Eye (tissue), 1 donor: ENCODE data around the gene TNFSF10.
A peak's percentile ranks its signal among the peaks of the same experiment; 100 is the strongest.

Experiments
- DNase-seq: peaks from one replicate; pipeline ENCODE4 v3.0.0-alpha.2; 2015

Gene TNFSF10

DNA sequence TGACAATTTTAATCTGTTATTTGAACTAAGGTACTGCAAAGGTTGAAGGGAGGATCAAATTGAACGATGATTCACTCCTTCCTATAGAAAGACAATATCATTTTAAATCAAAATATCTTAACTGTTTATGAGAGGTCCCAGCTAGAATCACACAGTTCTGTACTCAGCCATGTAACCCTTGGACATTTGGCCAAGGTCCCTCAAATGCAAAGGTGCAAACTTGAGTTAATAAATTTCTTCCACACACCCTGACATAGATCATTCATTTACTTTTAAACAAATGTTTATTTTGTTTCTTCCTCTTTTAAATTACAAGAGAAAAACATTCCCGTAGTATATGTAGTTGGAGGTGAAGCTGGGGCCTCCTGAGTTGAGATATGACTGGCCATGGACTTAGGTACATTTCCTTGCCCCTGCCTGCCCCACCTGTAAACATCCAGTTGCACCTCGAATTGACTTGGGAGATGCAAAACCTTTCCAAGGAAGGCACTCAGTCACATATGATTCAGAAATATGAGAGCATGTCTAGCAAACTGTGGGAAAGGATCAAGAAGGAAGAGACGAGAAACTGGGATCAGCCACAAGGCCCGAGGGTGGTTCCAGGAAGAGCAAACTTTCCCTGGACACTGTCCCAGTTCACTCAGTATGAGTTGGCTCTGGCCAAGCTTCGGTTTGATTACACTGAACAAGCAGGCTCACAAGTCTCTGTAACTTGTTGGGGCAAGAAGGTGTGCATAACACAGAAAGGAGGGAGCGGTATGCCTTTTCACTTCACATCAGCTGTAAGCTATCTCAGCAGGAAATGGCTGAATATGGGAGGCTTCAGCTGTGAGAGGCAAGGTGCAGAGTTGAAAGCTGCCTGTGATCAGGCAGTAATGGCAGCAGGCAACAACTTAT lies 6.7 kb downstream of the TNFSF10 start:
- DNase-seq: no peak

DNA sequence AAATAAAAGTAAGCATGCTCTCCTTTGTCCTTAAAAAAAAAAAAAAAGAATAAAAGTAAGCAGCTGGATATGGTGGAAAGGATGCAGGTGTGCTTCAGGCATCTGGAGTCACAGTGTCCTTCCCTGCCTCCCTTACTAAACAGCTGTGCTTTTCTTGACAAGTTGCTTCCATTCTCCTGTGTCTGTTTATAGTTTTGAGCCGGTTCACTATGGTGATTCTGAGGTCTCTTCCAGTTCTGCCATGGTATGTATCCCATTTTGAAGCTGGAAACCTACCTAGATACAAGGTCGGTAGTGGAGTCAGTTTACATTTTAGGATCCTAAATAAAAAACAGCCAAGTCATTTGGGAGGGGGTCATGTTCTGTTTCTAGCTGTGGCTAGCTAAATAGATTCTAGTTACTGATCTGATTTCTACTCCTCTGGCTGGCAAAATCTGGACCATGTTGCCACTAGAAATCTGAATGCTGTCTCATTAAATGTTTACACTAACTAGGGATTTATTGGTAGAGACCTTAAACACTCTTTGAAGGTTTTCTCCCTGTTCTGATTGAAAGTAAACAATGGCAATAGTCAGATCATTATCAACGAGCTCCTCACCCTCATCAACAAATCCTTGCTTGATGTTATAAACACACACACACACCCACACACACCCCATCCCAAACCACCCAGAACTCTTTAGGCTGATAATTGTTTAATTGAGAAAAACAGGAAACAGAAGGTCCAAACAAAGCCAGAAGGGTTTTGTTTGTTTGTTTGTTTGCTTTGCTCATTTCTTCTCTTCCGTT lies 7.9 kb downstream of the TNFSF10 start:
- no peak for DNase-seq

DNA sequence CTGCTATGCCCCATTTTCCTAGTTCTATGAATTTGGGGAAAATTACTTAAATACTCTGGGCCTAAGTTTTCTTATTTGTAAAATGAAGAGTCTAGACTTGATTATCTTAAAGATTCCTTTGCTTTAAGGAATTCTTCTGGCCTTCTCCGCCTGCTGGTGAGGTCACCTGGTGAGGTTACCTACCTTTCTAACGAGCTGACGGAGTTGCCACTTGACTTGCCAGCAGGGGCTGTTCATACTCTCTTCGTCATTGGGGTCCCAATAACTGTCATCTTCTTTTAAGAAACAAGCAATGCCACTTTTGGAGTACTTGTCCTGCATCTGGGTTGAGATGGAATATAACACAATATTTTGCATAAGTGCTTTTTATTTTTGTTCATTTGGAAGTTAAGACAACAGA lies 8.6 kb downstream of the TNFSF10 start:
- no peak for DNase-seq

DNA sequence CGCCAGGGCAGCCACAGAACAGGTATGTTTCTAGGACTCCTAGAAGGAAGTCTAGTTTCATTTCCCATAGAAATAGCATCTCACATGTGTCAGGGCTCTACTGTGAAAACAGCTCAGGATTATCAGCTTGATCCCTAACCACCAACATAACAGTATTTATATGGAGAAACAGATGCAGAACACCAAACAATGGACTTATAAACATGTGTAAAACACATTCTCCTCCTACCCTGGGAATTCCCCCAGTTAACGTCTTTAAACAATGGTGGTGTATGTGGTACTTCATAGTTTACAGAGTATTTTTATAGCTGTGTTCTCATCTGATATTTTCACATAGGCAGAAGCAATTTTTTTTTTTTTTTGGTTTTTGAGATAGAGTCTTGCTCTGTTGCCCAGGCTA lies 9.7 kb downstream of the TNFSF10 start:
- no peak for DNase-seq

GRCh38 chr3:172511783-172512762 lies 11.2 kb downstream of the TNFSF10 start:
- no peak for DNase-seq

GRCh38 chr3:172506094-172506493 lies 17.1 kb downstream of the TNFSF10 start:
- no peak for DNase-seq

DNA sequence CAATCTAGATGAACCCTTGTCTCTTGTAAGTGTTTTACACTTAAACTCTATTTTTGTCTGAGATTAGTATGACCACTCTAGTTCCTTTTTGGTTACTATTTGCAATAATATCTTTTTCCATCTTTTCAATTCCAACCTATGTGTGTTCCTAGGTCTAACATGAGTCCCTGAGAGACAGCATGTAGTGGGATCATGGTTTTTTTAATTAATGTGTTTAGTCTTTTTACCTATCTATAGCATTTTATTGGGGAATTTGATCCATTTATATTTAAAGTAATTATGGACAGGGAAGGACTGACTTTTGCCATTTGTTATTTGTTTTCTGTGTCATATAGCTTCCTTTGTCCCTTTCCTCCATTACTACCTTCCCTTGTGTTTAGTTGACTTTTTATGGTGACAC lies 21.7 kb downstream of the TNFSF10 start:
- no peak for DNase-seq

- peak; percentile 72 for DNase-seq
Measured at GRCh38 chr3:172490198-172490669, 33.0 kb downstream of the TNFSF10 start.

- no peak for DNase-seq
Measured at GRCh38 chr3:172478116-172478515, 45.1 kb downstream of the TNFSF10 start.

GRCh38 chr3:172476347-172476746 lies 46.9 kb downstream of the TNFSF10 start:
- no peak for DNase-seq

GRCh38 chr3:172475703-172476102 lies 47.5 kb downstream of the TNFSF10 start:
- no peak for DNase-seq

- DNase-seq: no peak
Measured at GRCh38 chr3:172471903-172472302, 51.3 kb downstream of the TNFSF10 start.

DNA sequence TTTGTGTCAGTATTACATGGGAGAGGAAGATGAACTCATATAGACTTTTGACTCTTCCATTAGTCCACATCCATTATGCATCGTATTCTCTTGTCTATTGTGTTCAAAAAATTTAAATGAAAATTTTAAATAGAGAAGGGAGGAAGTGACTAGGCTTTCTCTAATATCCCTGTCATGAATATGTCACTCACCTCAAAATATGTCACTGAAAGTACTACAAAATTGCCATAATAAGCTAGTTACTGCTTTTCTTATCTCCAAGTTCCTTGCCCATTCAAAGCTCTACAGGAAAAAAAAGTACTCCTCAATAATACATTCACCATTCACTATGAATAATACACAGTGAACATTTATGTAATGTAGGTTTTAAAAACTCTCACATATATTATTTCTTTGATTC lies 52.6 kb downstream of the TNFSF10 start:
- DNase-seq: no peak

DNA sequence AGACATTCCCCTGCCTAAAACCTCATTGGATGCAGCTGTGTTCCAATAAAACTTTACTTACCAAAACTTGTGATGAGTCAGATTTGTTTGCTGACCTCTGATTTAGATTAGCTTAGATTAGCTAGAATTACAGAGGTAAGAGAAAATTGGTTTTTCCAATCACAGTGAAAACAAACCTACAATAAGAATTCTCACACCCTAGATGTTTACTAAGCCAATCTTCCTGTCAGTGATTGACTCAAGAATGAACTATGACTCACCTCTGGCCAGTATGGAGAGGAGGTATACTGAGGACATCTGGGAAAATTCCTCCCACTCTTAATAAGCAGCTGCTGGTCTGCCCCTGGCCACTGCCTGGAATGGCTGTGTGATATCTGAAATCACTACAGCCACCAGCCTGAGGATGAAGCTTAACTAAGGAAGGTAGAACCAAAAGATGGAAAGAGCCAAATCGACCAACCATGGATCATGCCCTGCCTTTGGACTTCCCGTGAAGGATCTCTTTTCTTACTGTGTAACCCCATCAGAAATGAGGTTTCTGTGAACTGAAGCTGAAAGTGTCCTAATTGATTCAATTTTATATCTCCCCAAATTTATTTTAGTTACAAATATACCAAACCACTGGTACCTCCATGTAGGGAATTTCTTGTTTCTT lies 55.9 kb downstream of the TNFSF10 start:
- no peak for DNase-seq

GRCh38 chr3:172466553-172467130 lies 56.6 kb downstream of the TNFSF10 start:
- no peak for DNase-seq

- DNase-seq: no peak
Measured at GRCh38 chr3:172465281-172465680, 57.9 kb downstream of the TNFSF10 start.

- no peak for DNase-seq
Measured at GRCh38 chr3:172464306-172464705, 58.9 kb downstream of the TNFSF10 start.

GRCh38 chr3:172461530-172462138 lies 61.6 kb downstream of the TNFSF10 start:
- DNase-seq: peak; percentile 34

DNA sequence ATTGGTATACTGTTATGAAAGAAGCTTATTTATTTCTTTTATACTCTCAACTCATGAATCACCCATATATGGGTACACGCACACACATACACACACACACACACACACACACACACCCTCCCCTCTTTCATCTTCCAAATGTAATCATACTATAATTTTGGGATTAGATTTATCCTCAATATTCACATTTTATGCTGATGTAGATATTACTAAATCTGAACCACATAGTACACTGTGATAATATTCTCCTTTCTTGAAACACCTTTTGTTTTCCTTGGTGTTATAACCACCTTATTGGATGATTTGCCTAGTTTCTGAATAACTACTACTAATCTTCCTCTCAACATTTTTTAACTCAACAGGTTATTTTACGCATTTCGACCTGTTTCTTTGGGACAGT lies 66.8 kb downstream of the TNFSF10 start:
- DNase-seq: no peak
